ENCODE measurements around the gene PIK3R1. TPM values are rescaled to one million over a fixed set of nuclear protein-coding genes. Genes with fewer than 3 reads are reported as not detected.

Gene PIK3R1
- total RNA-seq, 1 donor: 26.8 TPM

DNA sequence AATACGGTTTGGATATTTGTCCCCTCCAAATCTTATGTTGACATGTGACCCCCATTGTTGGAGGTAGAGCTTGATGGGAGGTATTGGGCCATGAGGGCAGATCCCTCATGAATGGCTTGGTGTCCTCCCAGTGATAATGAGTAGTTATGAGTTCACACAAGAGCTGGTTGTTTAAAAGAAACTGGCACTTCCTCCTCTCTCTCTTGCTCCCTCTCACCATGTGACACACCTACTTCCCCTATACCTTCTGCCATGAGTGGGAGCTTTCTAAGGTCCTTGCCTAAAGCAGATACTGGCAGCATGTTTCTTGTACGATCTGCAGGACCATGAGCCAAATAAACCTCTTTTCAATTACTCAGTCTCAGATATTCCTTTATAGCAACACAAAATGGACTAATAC, 132.0 kb downstream of the PIK3R1 start:
- Histone ChIP-seq H3K79me2 (ENCODE audit: insufficient read depth, low read length) (no peaks in the 10 kb centered on the region), H3K27ac (ENCODE audit: low read depth, low read length) (no peak overlapping the region), H4K20me1 (ENCODE audit: insufficient read depth, low read length) (no peaks in the 10 kb centered on the region), H3K9me3 (ENCODE audit: low read depth, low read length) (no peaks in the 10 kb centered on the region), H2AFZ (ENCODE audit: low read length) (no peak overlapping the region), H3K4me2 (ENCODE audit: insufficient read depth, low read length) (no peak overlapping the region), H3K36me3 (ENCODE audit: insufficient read depth, low read length) (no peaks in the 10 kb centered on the region), H3K27me3 (ENCODE audit: insufficient read depth, low read length) (no peaks in the 10 kb centered on the region), H3K4me1 (ENCODE audit: insufficient read depth, low read length) (peaks cover 26% of the 10 kb centered on the region), H3K4me3 (ENCODE audit: insufficient read depth, low read length) (no peak overlapping the region)
- no peak for DNase-seq (ENCODE audit: insufficient read length, low spot score, missing footprints)
- TF ChIP-seq, protein P1, sequence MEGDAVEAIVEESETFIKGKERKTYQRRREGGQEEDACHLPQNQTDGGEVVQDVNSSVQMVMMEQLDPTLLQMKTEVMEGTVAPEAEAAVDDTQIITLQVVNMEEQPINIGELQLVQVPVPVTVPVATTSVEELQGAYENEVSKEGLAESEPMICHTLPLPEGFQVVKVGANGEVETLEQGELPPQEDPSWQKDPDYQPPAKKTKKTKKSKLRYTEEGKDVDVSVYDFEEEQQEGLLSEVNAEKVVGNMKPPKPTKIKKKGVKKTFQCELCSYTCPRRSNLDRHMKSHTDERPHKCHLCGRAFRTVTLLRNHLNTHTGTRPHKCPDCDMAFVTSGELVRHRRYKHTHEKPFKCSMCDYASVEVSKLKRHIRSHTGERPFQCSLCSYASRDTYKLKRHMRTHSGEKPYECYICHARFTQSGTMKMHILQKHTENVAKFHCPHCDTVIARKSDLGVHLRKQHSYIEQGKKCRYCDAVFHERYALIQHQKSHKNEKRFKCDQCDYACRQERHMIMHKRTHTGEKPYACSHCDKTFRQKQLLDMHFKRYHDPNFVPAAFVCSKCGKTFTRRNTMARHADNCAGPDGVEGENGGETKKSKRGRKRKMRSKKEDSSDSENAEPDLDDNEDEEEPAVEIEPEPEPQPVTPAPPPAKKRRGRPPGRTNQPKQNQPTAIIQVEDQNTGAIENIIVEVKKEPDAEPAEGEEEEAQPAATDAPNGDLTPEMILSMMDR (IDR thresholded peaks at IDR 0.05; ENCODE audit: extremely low read depth, low read depth, low read length): no peak

DNA sequence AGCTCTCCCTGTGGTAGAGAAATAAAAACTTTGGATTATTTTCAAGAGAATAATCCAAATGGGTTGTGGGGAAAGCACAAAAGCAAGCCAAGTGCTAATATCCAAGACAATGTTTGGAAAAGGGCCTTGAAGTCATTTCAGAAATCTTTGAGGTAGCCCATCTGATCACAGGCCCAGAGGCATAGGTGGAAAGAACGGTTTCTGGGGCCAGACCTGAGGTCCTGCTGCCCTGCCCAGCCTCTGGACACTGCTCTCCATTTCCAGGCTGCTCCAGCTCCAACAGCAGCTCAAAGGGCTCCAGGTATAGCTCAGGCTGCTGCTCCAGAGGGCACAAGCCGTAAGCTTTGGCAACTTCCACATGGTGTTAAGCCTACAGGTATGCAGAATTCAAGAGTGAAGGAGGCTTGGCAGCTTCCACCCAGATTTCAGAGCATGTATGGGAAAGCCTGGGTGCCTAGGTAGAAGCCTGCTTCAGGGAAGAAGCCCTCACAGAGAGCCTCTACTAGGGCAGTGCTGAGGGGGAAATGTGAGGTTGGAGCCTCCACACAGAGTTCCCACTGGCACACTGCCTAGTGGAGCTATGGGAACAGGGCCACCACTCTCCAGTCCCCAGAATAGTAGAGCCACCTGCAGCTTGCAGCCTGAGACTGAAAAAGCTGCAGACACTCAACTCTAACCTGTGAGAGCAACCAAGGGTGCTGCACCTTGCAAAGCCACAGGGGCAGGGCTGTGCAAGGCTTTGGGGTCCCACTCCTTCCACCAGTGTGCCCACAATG, 133.1 kb downstream of the PIK3R1 start:
- no peak for DNase-seq (ENCODE audit: insufficient read length, low spot score, missing footprints)
- Histone ChIP-seq H3K27ac (ENCODE audit: low read depth, low read length) (no peak overlapping the region), H3K4me3 (ENCODE audit: insufficient read depth, low read length) (no peak overlapping the region), H3K36me3 (ENCODE audit: insufficient read depth, low read length) (no peaks in the 10 kb centered on the region), H3K4me2 (ENCODE audit: insufficient read depth, low read length) (no peak overlapping the region), H2AFZ (ENCODE audit: low read length) (no peak overlapping the region), H3K4me1 (ENCODE audit: insufficient read depth, low read length) (peaks cover 22% of the 10 kb centered on the region), H3K27me3 (ENCODE audit: insufficient read depth, low read length) (no peaks in the 10 kb centered on the region), H3K79me2 (ENCODE audit: insufficient read depth, low read length) (no peaks in the 10 kb centered on the region), H4K20me1 (ENCODE audit: insufficient read depth, low read length) (no peaks in the 10 kb centered on the region), H3K9me3 (ENCODE audit: low read depth, low read length) (no peaks in the 10 kb centered on the region)
- TF ChIP-seq, protein P1 (IDR thresholded peaks at IDR 0.05; ENCODE audit: extremely low read depth, low read depth, low read length): no peak

DNA sequence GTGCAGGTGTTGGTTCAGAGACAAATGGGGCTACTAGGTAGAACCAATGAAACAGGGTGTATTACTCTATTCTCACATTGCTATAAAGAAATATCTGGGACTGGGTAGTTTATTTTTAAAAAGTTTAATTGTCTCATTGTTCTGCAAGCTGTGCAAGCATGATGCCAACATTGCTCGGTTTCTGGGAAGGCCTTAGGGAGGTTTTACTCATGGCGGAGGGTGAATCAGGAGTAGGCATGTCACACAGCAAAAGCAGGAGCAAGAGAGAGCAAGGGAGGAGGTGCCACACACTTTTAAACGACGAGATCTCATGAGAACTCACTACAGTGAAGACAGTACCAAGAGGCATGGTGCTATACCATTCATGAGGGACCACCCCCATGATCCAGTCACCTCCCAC, 134.6 kb downstream of the PIK3R1 start:
- TF ChIP-seq, protein P1 (IDR thresholded peaks at IDR 0.05; ENCODE audit: extremely low read depth, low read depth, low read length): no peak
- H2AFZ ChIP-seq (ENCODE audit: low read length): no peak overlapping the region
- H3K4me3 ChIP-seq (ENCODE audit: insufficient read depth, low read length): no peak overlapping the region
- H3K27me3 ChIP-seq (ENCODE audit: insufficient read depth, low read length): no peaks in the 10 kb centered on the region
- DNase-seq (ENCODE audit: insufficient read length, low spot score, missing footprints): no peak
- H4K20me1 ChIP-seq (ENCODE audit: insufficient read depth, low read length): no peaks in the 10 kb centered on the region
- H3K36me3 ChIP-seq (ENCODE audit: insufficient read depth, low read length): no peaks in the 10 kb centered on the region
- no peak overlapping the region for H3K4me2 ChIP-seq (ENCODE audit: insufficient read depth, low read length)
- H3K4me1 ChIP-seq (ENCODE audit: insufficient read depth, low read length): peaks cover 9% of the 10 kb centered on the region
- H3K9me3 ChIP-seq (ENCODE audit: low read depth, low read length): no peaks in the 10 kb centered on the region
- no peaks in the 10 kb centered on the region for H3K79me2 ChIP-seq (ENCODE audit: insufficient read depth, low read length)
- no peak overlapping the region for H3K27ac ChIP-seq (ENCODE audit: low read depth, low read length)
